ENCODE measurements around the gene ADGRE3.

GRCh38 chr19:14629557-14629956 lies 45.1 kb downstream of the ADGRE3 start:
- TF ChIP-seq CTCF (conservative IDR thresholded peaks at IDR 0.05; ENCODE audit: low read length), result no peak
- no peak for TF ChIP-seq EZH2phosphoT487 (IDR thresholded peaks at IDR 0.05; ENCODE audit: borderline replicate concordance, low read depth, low read length)

Measured in OCI-LY7 (cell line).